HG02588 (cell line): ENCODE data around the gene SLC41A1.
"Not testable (repeated sequence)": the region's sequence is repeated elsewhere in the genome, so short reads cannot be mapped to it uniquely, and the experiment has no call there.

Experiments used
- ATAC-seq: cut with Tn5 transposase; IDR thresholded peaks from one replicate; pipeline ENCODE4 v1.9.1; 2021; ENCODE audit warnings: mild to moderate bottlenecking, moderate library complexity; ENCODE audit not compliant: unreplicated experiment

SLC41A1 gene

GRCh38 chr1:205812878-205813754 is at the start of gene SLC41A1:
Gene SLC41A1, minus strand, starts transcription at chr1:205813198. Its CDS starts 2,757 bp downstream, at chr1:205810441.
- peak; percentile 89 for ATAC-seq

- ATAC-seq, result no peak
These were observed 48.5 kb upstream of the SLC41A1 start for GRCh38 chr1:205861540-205861939.

- ATAC-seq, result no peak
These were observed 45.4 kb upstream of the SLC41A1 start for GRCh38 chr1:205858141-205858961.

GRCh38 chr1:205857501-205857900 is 44.5 kb upstream of the SLC41A1 start:
- not testable (repeated sequence) for ATAC-seq

GRCh38 chr1:205856433-205856832 is 43.4 kb upstream of the SLC41A1 start:
- ATAC-seq, result no peak

GRCh38 chr1:205852969-205853368 is 40.0 kb upstream of the SLC41A1 start:
- no peak for ATAC-seq

GRCh38 chr1:205851993-205852392 is 39.0 kb upstream of the SLC41A1 start:
- no peak for ATAC-seq

- peak; percentile 97 for ATAC-seq
These were observed 36.8 kb upstream of the SLC41A1 start, which contains the start of gene PM20D1 for GRCh38 chr1:205849619-205850355. Gene PM20D1, minus strand, starts transcription at chr1:205850132. Its CDS starts 60 bp downstream, at chr1:205850072.

GRCh38 chr1:205843036-205843859 is 30.2 kb upstream of the SLC41A1 start:
- ATAC-seq, result no peak

GRCh38 chr1:205842229-205842628 is 29.2 kb upstream of the SLC41A1 start:
- ATAC-seq, result no peak

- no peak for ATAC-seq
These were observed 27.3 kb upstream of the SLC41A1 start for GRCh38 chr1:205840146-205840923.

- no peak for ATAC-seq
These were observed 24.5 kb upstream of the SLC41A1 start for GRCh38 chr1:205837382-205837970.

- no peak for ATAC-seq
These were observed 21.8 kb upstream of the SLC41A1 start for GRCh38 chr1:205834751-205835150.

GRCh38 chr1:205832326-205832751 is 19.3 kb upstream of the SLC41A1 start:
- ATAC-seq, result no peak

GRCh38 chr1:205827623-205828022 is 14.6 kb upstream of the SLC41A1 start:
- ATAC-seq, result no peak

GRCh38 chr1:205826995-205827394 is 14.0 kb upstream of the SLC41A1 start:
- no peak for ATAC-seq

GRCh38 chr1:205826016-205826806 is 13.2 kb upstream of the SLC41A1 start:
- peak; percentile 68 for ATAC-seq

GRCh38 chr1:205824180-205824579 is 11.2 kb upstream of the SLC41A1 start:
- no peak for ATAC-seq
